SU-DHL-6 (cell line): ENCODE data around the gene COG4.

ENCODE experiments used
- H2AFZ ChIP-seq: fragments of 200-600 bp; sonication (generic); 2 replicates; pipeline ENCODE4 v1.6.1; 2014; ENCODE audit warnings: low read depth, mild to moderate bottlenecking, moderate library complexity, mixed read lengths, antibody characterized with exemption, low read length; ENCODE audit not compliant: severe bottlenecking
- H3F3A ChIP-seq: fragments of 200-600 bp; shearing (Covaris generic); 2 replicates; pipeline ENCODE4 v1.6.0; 2016; ENCODE audit warnings: antibody characterized with exemption, mild to moderate bottlenecking; ENCODE audit not compliant: insufficient read depth
- H3K27ac ChIP-seq: fragments of 200-600 bp; sonication (generic); 2 replicates; pipeline ENCODE4 v1.5.1; 2016; ENCODE audit warnings: low read depth, mild to moderate bottlenecking, low read length, moderate library complexity, mixed read lengths
- H3K27me3 ChIP-seq: fragments of 200-600 bp; sonication (generic), shearing (Covaris generic); 2 replicates; pipeline ENCODE4 v1.6.0; 2014; ENCODE audit warnings: mild to moderate bottlenecking, low read length
- H3K36me3 ChIP-seq: fragments of 200-600 bp; sonication (generic); 2 replicates; pipeline ENCODE4 v1.6.1; 2014; ENCODE audit warnings: mild to moderate bottlenecking, low read length, mixed read lengths
- H3K4me2 ChIP-seq: fragments of 300-600, 200-600 bp; shearing (Covaris generic), sonication (generic); 2 replicates; pipeline ENCODE4 v1.6.0; 2014; ENCODE audit warnings: low read length, low read depth, mild to moderate bottlenecking; ENCODE audit not compliant: poor library complexity, severe bottlenecking
- H3K4me3 ChIP-seq: fragments of 200-600 bp; sonication (generic); 2 replicates; pipeline ENCODE4 v1.5.1; 2014; ENCODE audit warnings: antibody characterized with exemption, low read length, mild to moderate bottlenecking, mixed read lengths; ENCODE audit not compliant: insufficient read depth, poor library complexity, severe bottlenecking
- H3K79me2 ChIP-seq: fragments of 200-600 bp; sonication (generic); 2 replicates; pipeline ENCODE4 v1.6.1; 2014; ENCODE audit warnings: mild to moderate bottlenecking, low read length, moderate library complexity; ENCODE audit not compliant: insufficient read depth
- H3K9ac ChIP-seq: fragments of 200-600 bp; sonication (generic); 2 replicates; pipeline ENCODE4 v1.7.0; 2014; ENCODE audit warnings: mild to moderate bottlenecking, low read length
- H3K9me2 ChIP-seq: fragments of 200-600 bp; sonication (generic); replicated peaks from 2 replicates; pipeline ENCODE4 v1.6.1; 2014; ENCODE audit warnings: low read length; ENCODE audit not compliant: insufficient read depth
- H3K9me3 ChIP-seq: fragments of 200-600 bp; sonication (generic); 2 replicates; pipeline ENCODE4 v1.6.1; 2014; ENCODE audit warnings: low read length, mixed read lengths; ENCODE audit not compliant: insufficient read depth
- H4K20me1 ChIP-seq: fragments of 200-600 bp; sonication (generic); 2 replicates; pipeline ENCODE4 v1.6.1; 2014; ENCODE audit warnings: low read depth, mild to moderate bottlenecking, antibody characterized with exemption, low read length, moderate library complexity, mixed read lengths
- CTCF ChIP-seq: fragments of 200-600 bp; sonication (generic); IDR thresholded peaks from one replicate; pipeline ENCODE4 v1.5.1; 2017; ENCODE audit warnings: antibody characterized with exemption, mild to moderate bottlenecking, low read length, moderate library complexity; ENCODE audit not compliant: insufficient read depth, poor library complexity, severe bottlenecking
- EZH2phosphoT487 ChIP-seq: fragments of 200-600 bp; sonication (generic), shearing (Covaris generic); conservative IDR thresholded peaks from 2 replicates; pipeline ENCODE4 v1.6.1; 2018; ENCODE audit warnings: mild to moderate bottlenecking, antibody characterized with exemption, low read length, moderate library complexity, mixed read lengths

COG4 gene

GRCh38 chr16:70511833-70512232 lies 11.5 kb downstream of the COG4 start:
- 0 out of 2 replicates have a peak, but pooled peaks cover 6% of the 10 kb centered on the region for H3F3A ChIP-seq
- H3K79me2 ChIP-seq, result no peaks in the 10 kb centered on the region
- H3K36me3 ChIP-seq, result no peaks in the 10 kb centered on the region
- no peak overlapping the region for H3K9ac ChIP-seq
- H3K9me3 ChIP-seq, result no peaks in the 10 kb centered on the region
- no peak overlapping the region for H3K4me3 ChIP-seq
- H2AFZ ChIP-seq, result no peak overlapping the region
- H3K9me2 ChIP-seq, result no peaks in the 10 kb centered on the region
- H3K27me3 ChIP-seq, result no peaks in the 10 kb centered on the region
- TF ChIP-seq EZH2phosphoT487 (no peak), CTCF (no peak)
- no peak overlapping the region for H3K4me2 ChIP-seq
- H3K27ac ChIP-seq, result no peak overlapping the region
- H4K20me1 ChIP-seq, result no peaks in the 10 kb centered on the region

GRCh38 chr16:70510216-70510615 lies 13.1 kb downstream of the COG4 start:
- no peaks in the 10 kb centered on the region for H3K79me2 ChIP-seq
- H3K27ac ChIP-seq, result no peak overlapping the region
- no peaks in the 10 kb centered on the region for H3K36me3 ChIP-seq
- no peak overlapping the region for H3K4me3 ChIP-seq
- H4K20me1 ChIP-seq, result no peaks in the 10 kb centered on the region
- H3K4me2 ChIP-seq, result no peak overlapping the region
- no peak overlapping the region for H3K9ac ChIP-seq
- H3F3A ChIP-seq, result 0 out of 2 replicates have a peak, but pooled peaks cover 6% of the 10 kb centered on the region
- TF ChIP-seq EZH2phosphoT487 (no peak), CTCF (no peak)
- H3K9me3 ChIP-seq, result no peaks in the 10 kb centered on the region
- H2AFZ ChIP-seq, result no peak overlapping the region
- H3K27me3 ChIP-seq, result no peaks in the 10 kb centered on the region
- no peaks in the 10 kb centered on the region for H3K9me2 ChIP-seq

- Histone ChIP-seq H3K9me3 (no peaks in the 10 kb centered on the region), H3K4me2 (peak overlapping the region; percentile 27), H3K4me3 (no peak overlapping the region), H3K79me2 (no peaks in the 10 kb centered on the region), H3F3A (0 out of 2 replicates have a peak, but pooled peaks cover 6% of the 10 kb centered on the region), H3K27me3 (no peaks in the 10 kb centered on the region), H2AFZ (peak overlapping the region; percentile 15), H3K27ac (peak overlapping the region; percentile 35; the same call in 1 of the 2 replicates), H4K20me1 (no peaks in the 10 kb centered on the region), H3K9ac (no peak overlapping the region; the same call in 1 of the 2 replicates), H3K9me2 (no peaks in the 10 kb centered on the region), H3K36me3 (no peaks in the 10 kb centered on the region)
- no peak for TF ChIP-seq CTCF
- no peak for TF ChIP-seq EZH2phosphoT487
These were observed 14.6 kb downstream of the COG4 start for GRCh38 chr16:70508752-70509151.

GRCh38 chr16:70496513-70496912 lies 26.8 kb downstream of the COG4 start:
- Histone ChIP-seq H3K9ac (no peak overlapping the region), H3K79me2 (no peaks in the 10 kb centered on the region), H3K9me2 (no peaks in the 10 kb centered on the region), H3K4me2 (no peak overlapping the region), H4K20me1 (no peaks in the 10 kb centered on the region), H3K27ac (no peak overlapping the region), H3K4me3 (no peak overlapping the region), H3F3A (no peaks in the 10 kb centered on the region; the same call in 1 of the 2 replicates), H3K36me3 (no peaks in the 10 kb centered on the region), H3K9me3 (no peaks in the 10 kb centered on the region), H2AFZ (no peak overlapping the region), H3K27me3 (no peaks in the 10 kb centered on the region)
- TF ChIP-seq CTCF, result no peak
